Medulla oblongata (tissue), 1 donor: Measurements from ENCODE around the gene F13B.
"Not testable (repeated sequence)": the region's sequence is repeated elsewhere in the genome, so short reads cannot be mapped to it uniquely, and the experiment has no call there.

Source experiments
- DNase-seq: peaks from one replicate; pipeline ENCODE4 v3.0.0-alpha.2; 2015; ENCODE audit errors: extremely low spot score

F13B gene, protein sequence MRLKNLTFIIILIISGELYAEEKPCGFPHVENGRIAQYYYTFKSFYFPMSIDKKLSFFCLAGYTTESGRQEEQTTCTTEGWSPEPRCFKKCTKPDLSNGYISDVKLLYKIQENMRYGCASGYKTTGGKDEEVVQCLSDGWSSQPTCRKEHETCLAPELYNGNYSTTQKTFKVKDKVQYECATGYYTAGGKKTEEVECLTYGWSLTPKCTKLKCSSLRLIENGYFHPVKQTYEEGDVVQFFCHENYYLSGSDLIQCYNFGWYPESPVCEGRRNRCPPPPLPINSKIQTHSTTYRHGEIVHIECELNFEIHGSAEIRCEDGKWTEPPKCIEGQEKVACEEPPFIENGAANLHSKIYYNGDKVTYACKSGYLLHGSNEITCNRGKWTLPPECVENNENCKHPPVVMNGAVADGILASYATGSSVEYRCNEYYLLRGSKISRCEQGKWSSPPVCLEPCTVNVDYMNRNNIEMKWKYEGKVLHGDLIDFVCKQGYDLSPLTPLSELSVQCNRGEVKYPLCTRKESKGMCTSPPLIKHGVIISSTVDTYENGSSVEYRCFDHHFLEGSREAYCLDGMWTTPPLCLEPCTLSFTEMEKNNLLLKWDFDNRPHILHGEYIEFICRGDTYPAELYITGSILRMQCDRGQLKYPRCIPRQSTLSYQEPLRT

GRCh38 chr1:197066719-197067456 lies at the start of gene F13B:
Gene F13B, minus strand, starts transcription at chr1:197067260. Its CDS starts 37 bp downstream, at chr1:197067223.
- DNase-seq: no peak

DNA sequence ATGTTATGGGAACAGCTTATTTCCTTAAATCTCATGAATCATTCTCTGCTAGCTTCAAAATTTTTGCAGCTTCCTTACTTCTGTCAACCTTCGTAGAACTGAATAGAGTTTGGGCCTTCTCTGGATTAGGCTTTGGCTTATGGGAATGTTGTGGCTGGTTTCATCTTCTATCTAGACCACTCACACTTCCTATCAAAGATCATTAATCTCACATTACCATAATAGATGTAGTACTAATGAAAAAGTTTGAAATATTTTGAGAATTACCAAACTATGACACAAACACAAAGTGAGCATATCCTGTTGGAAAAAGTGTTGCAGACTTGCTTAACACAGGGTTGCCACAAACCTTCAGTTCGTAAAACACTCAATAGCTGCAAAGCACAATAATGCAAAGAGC lies 49.1 kb upstream of the F13B start:
- DNase-seq: no peak

DNA sequence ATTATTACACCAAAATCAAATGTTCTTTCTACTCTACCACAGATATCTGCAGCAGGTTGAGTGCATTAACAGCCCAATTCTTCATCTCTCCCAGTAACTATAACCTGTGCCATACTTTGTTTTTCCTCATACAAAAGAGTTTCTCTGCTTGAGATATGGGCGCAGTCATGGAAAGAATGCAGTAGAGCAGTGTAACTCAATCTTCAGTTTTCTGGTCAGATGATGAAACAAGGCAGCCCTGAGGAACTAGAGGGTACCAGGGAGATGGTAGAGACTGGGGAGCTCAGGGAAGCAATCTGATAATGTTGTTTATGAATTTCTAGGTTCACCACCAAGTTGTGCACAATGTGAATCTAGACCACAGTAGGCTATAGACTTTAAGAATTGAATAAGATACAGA lies 39.8 kb upstream of the F13B start:
- DNase-seq: no peak

DNA sequence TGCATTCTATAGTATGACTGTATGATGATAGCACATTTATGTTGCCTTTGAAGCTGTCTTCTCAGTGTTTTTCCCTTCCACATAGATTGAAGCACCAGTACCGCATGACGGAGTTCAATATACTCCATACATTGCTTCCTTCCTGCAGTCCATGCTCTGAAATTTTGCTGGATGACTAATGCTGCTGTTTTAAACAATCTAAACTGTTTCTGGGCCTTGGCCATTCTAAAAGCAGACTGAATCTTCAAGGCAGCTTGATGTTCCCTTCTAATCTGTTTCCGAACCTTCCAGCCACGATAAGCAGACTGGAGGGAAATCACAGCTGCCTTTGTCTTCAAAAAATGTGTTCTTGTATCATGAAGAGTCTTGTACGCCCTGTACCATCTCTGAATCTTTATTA lies 36.2 kb upstream of the F13B start:
- DNase-seq: peak; percentile 25

GRCh38 chr1:197101978-197102377 lies 34.9 kb upstream of the F13B start:
- DNase-seq: peak; percentile 29

GRCh38 chr1:197100677-197101076 lies 33.6 kb upstream of the F13B start:
- peak; percentile 23 for DNase-seq

- no peak for DNase-seq
These were observed 32.4 kb upstream of the F13B start for GRCh38 chr1:197099444-197099843.

DNA sequence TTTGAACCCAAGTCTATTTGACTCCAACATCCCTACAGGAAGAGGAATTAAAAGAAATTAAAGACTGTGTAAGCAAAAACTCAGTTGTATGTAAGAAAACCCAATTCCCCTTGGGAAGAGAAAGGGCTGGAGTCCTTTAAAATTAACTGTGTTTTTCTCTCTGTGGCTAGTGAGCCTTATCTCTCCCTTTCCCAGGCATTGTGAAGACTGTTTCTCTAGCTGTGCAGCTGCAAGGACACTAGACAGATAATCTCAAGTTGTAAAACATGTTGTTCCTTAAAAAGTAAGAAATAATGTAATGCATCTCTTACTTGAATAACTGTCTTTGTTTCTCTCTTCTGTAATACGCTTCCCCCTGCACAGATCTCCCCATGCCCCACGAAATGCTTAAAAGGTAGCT lies 29.9 kb upstream of the F13B start:
- not testable (repeated sequence) for DNase-seq

- no peak for DNase-seq
These were observed 29.1 kb upstream of the F13B start for GRCh38 chr1:197096137-197096536.

DNA sequence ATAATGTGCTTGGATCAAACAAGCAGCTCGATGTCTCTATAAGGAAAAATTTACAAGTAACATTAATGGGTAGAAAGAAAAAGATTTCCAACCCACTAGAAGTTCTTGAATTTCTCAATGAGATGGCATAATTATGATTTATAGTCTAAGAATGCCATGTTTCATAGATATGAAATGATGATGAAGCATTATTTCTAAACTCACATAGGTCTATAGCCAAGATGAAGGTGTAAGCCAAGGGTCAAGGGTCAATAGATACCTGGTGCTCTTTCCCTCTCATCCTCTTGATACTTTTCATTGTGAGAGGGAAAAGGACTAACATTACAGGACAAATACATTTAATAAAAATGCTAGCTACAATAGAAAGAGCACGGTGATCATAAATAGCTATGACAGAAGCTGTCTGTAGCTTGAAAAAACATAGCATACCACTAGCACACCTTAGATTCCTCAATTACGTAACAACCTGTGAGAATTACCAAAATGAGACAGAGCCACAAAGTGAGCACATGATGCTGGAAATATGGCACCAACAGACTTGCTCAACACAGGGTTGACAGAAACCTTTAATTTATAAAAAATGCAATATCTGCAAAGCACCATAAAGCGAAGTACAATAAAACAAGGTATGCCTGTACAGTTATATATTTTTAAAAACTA lies 26.3 kb upstream of the F13B start:
- DNase-seq: no peak

DNA sequence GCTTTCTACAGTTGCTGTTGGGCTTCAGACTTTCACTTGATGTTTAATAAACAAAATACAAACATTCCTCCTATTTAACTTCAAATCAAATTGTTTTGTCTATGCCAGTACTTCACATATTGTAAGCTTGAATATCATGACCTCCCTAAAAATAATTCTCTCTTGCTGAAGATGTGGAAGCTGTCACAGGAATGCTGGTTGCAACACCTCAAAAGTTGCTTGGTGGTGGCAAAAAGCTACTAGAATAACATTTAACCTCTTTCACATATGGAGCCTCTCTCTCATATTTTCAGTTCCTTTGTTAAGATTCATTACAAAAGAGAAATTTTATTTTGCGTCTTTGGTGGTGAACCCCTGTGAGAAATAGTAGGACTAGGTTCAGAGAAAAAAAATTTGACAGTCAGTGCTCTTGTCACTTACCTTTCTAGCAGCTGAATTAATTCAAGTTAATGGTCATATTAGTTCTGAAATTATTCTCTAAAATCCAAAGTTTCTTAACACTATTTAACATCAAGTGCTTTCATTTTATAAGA lies 25.5 kb upstream of the F13B start:
- no peak for DNase-seq

- DNase-seq: no peak
These were observed 16.4 kb upstream of the F13B start for GRCh38 chr1:197083474-197083873.

GRCh38 chr1:197081117-197081753 lies 14.2 kb upstream of the F13B start:
- no peak for DNase-seq

GRCh38 chr1:197080323-197080722 lies 13.3 kb upstream of the F13B start:
- DNase-seq: no peak

DNA sequence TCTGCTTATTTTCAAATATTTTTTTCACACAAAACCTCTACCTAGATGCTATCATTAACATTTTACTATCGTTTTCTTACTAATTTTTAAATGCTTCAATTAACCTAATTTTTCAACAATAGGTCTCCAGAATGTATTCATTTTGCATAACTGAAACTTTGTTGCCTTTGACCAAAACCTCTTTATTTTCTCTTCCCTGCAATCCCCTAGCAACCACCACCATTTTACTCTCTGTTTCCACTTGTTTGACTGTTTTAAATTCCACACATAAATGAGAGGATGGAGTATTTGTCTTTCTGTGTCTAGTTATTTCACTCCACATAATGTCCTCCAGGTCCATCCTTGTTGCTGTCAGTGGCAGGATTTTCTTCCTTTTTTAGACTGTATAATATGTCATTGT lies 9.5 kb upstream of the F13B start:
- no peak for DNase-seq

- no peak for DNase-seq
These were observed 6.9 kb upstream of the F13B start for GRCh38 chr1:197073978-197074377.

GRCh38 chr1:197067457-197067818 lies 378 bp upstream of the F13B start:
- DNase-seq: no peak

- no peak for DNase-seq
These were observed 783 bp downstream of the F13B start for GRCh38 chr1:197066277-197066676.

DNA sequence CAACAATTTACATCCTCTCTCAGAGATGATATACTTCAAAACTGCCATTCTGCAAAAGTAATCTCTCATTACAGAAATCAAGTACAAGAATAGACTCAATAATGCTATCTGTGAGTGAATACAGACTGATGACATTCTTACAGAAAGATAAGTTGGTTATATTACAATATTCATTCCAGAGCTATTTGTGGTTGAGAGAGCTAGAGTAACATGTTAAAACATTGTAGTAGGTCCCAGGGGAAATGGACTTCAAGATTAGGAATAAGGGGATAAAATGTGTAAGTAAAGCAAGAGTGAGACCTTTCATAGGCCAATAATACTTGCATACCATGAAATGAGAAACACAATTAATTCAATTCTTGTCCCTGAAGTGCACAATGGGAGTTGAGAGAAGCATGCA lies 1.5 kb downstream of the F13B start:
- DNase-seq: no peak

- no peak for DNase-seq
These were observed 3.8 kb downstream of the F13B start for GRCh38 chr1:197063212-197063611.

- no peak for DNase-seq
These were observed 4.4 kb downstream of the F13B start for GRCh38 chr1:197062692-197063091.
